ENCODE measurements around the gene ZDHHC12. TPM values are rescaled to one million over a fixed set of nuclear protein-coding genes. Genes with fewer than 3 reads are reported as not detected.

The ZDHHC12 gene
- total and polyA plus RNA-seq, 5 donors from 2014 or later: 25.1 to 59.8 (median 52.3) TPM

GRCh38 chr9:128729302-128729701, 5.4 kb upstream of the ZDHHC12 start:
- Histone ChIP-seq H3K36me3 (ENCODE audit: control insufficient read depth, insufficient read depth, low read length) (peaks cover 12% of the 10 kb centered on the region), H3K4me1 (ENCODE audit: control insufficient read depth, insufficient read depth, low read length, poor library complexity, severe bottlenecking) (peaks cover 14% of the 10 kb centered on the region), H3K27ac (ENCODE audit: insufficient read depth, low read length, poor library complexity, severe bottlenecking) (no peak overlapping the region), H3K4me3 (ENCODE audit: low read depth, low read length) (no peak overlapping the region), H3K27me3 (ENCODE audit: control insufficient read depth, insufficient read depth, low read length) (no peaks in the 10 kb centered on the region), H3K9me3 (ENCODE audit: control insufficient read depth in 2 of 2, low read length in 2 of 2) (no peaks in the 10 kb centered on the region)
- Mint-ChIP-seq H3K27me3 (no peaks in the 10 kb centered on the region), H3K4me1 (peaks cover 3 to 50% (median 13%) of the 10 kb centered on the region in 4 donors), H3K36me3 (peaks cover 3% of the 10 kb centered on the region), H3K27ac (peak overlapping the region in 2 of 3 donors; percentile 25 to 86), H3K9me3 (no peaks in the 10 kb centered on the region), H3K4me3 (no peak overlapping the region)
- DNase-seq (no peak), ATAC-seq (ENCODE audit: low read depth in 2 of 2) (no peak)

GRCh38 chr9:128728298-128728697, 4.4 kb upstream of the ZDHHC12 start:
- no peaks in the 10 kb centered on the region for H3K27me3 Mint-ChIP-seq
- Histone ChIP-seq H3K4me3 (ENCODE audit: low read depth, low read length) (no peak overlapping the region), H3K9me3 (ENCODE audit: control insufficient read depth in 2 of 2, low read length in 2 of 2) (no peaks in the 10 kb centered on the region), H3K27me3 (ENCODE audit: control insufficient read depth, insufficient read depth, low read length) (no peaks in the 10 kb centered on the region), H3K27ac (ENCODE audit: insufficient read depth, low read length, poor library complexity, severe bottlenecking) (no peak overlapping the region), H3K36me3 (ENCODE audit: control insufficient read depth, insufficient read depth, low read length) (peaks cover 9% of the 10 kb centered on the region), H3K4me1 (ENCODE audit: control insufficient read depth, insufficient read depth, low read length, poor library complexity, severe bottlenecking) (peaks cover 19% of the 10 kb centered on the region)
- H3K4me3 Mint-ChIP-seq: no peak overlapping the region
- DNase-seq (no peak), ATAC-seq (ENCODE audit: low read depth in 2 of 2) (no peak)
- H3K36me3 Mint-ChIP-seq: peaks cover 1% of the 10 kb centered on the region
- H3K9me3 Mint-ChIP-seq: no peaks in the 10 kb centered on the region
- peak overlapping the region in 2 of 3 donors; percentile 26 to 91 for H3K27ac Mint-ChIP-seq
- H3K4me1 Mint-ChIP-seq: peaks cover 3 to 58% (median 18%) of the 10 kb centered on the region in 4 donors

GRCh38 chr9:128727640-128728248, 3.8 kb upstream of the ZDHHC12 start:
- Histone ChIP-seq H3K9me3 (ENCODE audit: control insufficient read depth in 2 of 2, low read length in 2 of 2) (no peaks in the 10 kb centered on the region), H3K27me3 (ENCODE audit: control insufficient read depth, insufficient read depth, low read length) (no peaks in the 10 kb centered on the region), H3K4me3 (ENCODE audit: low read depth, low read length) (no peak overlapping the region), H3K4me1 (ENCODE audit: control insufficient read depth, insufficient read depth, low read length, poor library complexity, severe bottlenecking) (peaks cover 23% of the 10 kb centered on the region), H3K36me3 (ENCODE audit: control insufficient read depth, insufficient read depth, low read length) (peaks cover 3% of the 10 kb centered on the region), H3K27ac (ENCODE audit: insufficient read depth, low read length, poor library complexity, severe bottlenecking) (no peak overlapping the region)
- Mint-ChIP-seq H3K4me3 (peak overlapping the region in 2 of 4 donors; percentile 70 to 97), H3K27ac (peak overlapping the region in 2 of 3 donors; percentile 91 to 92), H3K9me3 (no peaks in the 10 kb centered on the region), H3K36me3 (no peaks in the 10 kb centered on the region), H3K27me3 (no peaks in the 10 kb centered on the region), H3K4me1 (peaks cover 3 to 63% (median 21%) of the 10 kb centered on the region in 4 donors)
- no peak for DNase-seq
- no peak for ATAC-seq (ENCODE audit: low read depth in 2 of 2)

GRCh38 chr9:128724744-128725211, 851 bp upstream of the ZDHHC12 start:
- Mint-ChIP-seq H3K4me3 (peak overlapping the region; percentile 92 to 97 (median 96)), H3K27me3 (no peaks in the 10 kb centered on the region), H3K36me3 (peaks cover 4% of the 10 kb centered on the region), H3K27ac (peak overlapping the region; percentile 92 to 97 (median 93)), H3K9me3 (no peaks in the 10 kb centered on the region), H3K4me1 (peaks cover 3 to 70% (median 21%) of the 10 kb centered on the region in 4 donors)
- H3K36me3 ChIP-seq (ENCODE audit: control insufficient read depth, insufficient read depth, low read length): peaks cover 5% of the 10 kb centered on the region
- DNase-seq (peak in 2 of 3 donors; percentile 36 to 53), ATAC-seq (ENCODE audit: low read depth in 2 of 2) (no peak)
- peaks cover 23% of the 10 kb centered on the region for H3K4me1 ChIP-seq (ENCODE audit: control insufficient read depth, insufficient read depth, low read length, poor library complexity, severe bottlenecking)
- H3K4me3 ChIP-seq (ENCODE audit: low read depth, low read length): peak overlapping the region; percentile 97
- H3K27me3 ChIP-seq (ENCODE audit: control insufficient read depth, insufficient read depth, low read length): no peaks in the 10 kb centered on the region
- no peaks in the 10 kb centered on the region for H3K9me3 ChIP-seq (ENCODE audit: control insufficient read depth in 2 of 2, low read length in 2 of 2)
- H3K27ac ChIP-seq (ENCODE audit: insufficient read depth, low read length, poor library complexity, severe bottlenecking): peak overlapping the region; percentile 79

- H3K4me1 ChIP-seq (ENCODE audit: control insufficient read depth, insufficient read depth, low read length, poor library complexity, severe bottlenecking): peaks cover 23% of the 10 kb centered on the region
- peaks cover 4% of the 10 kb centered on the region for H3K36me3 Mint-ChIP-seq
- ATAC-seq (ENCODE audit: low read depth in 2 of 2) (no peak), DNase-seq (no peak)
- H3K4me3 Mint-ChIP-seq: peak overlapping the region; percentile 92 to 97 (median 96)
- peaks cover 5% of the 10 kb centered on the region for H3K36me3 ChIP-seq (ENCODE audit: control insufficient read depth, insufficient read depth, low read length)
- no peaks in the 10 kb centered on the region for H3K9me3 ChIP-seq (ENCODE audit: control insufficient read depth in 2 of 2, low read length in 2 of 2)
- H3K27me3 ChIP-seq (ENCODE audit: control insufficient read depth, insufficient read depth, low read length): no peaks in the 10 kb centered on the region
- H3K9me3 Mint-ChIP-seq: no peaks in the 10 kb centered on the region
- H3K4me1 Mint-ChIP-seq: peaks cover 3 to 60% (median 19%) of the 10 kb centered on the region in 4 donors
- H3K4me3 ChIP-seq (ENCODE audit: low read depth, low read length): peak overlapping the region; percentile 77
- H3K27ac ChIP-seq (ENCODE audit: insufficient read depth, low read length, poor library complexity, severe bottlenecking): peak overlapping the region; percentile 79
- H3K27ac Mint-ChIP-seq: peak overlapping the region; percentile 88 to 93 (median 91)
- H3K27me3 Mint-ChIP-seq: no peaks in the 10 kb centered on the region
These were observed 518 bp downstream of the ZDHHC12 start for GRCh38 chr9:128723352-128723865.

GRCh38 chr9:128722380-128723351, 1.3 kb downstream of the ZDHHC12 start:
- DNase-seq (no peak), ATAC-seq (ENCODE audit: low read depth in 2 of 2) (no peak)
- Mint-ChIP-seq H3K4me3 (peak overlapping the region; percentile 92 to 97 (median 96)), H3K27ac (peak overlapping the region; percentile 52 to 93 (median 91)), H3K36me3 (peaks cover 4% of the 10 kb centered on the region), H3K9me3 (no peaks in the 10 kb centered on the region), H3K27me3 (no peaks in the 10 kb centered on the region), H3K4me1 (peaks cover 3 to 54% (median 19%) of the 10 kb centered on the region in 4 donors)
- no peaks in the 10 kb centered on the region for H3K27me3 ChIP-seq (ENCODE audit: control insufficient read depth, insufficient read depth, low read length)
- peaks cover 5% of the 10 kb centered on the region for H3K36me3 ChIP-seq (ENCODE audit: control insufficient read depth, insufficient read depth, low read length)
- no peaks in the 10 kb centered on the region for H3K9me3 ChIP-seq (ENCODE audit: control insufficient read depth in 2 of 2, low read length in 2 of 2)
- H3K4me1 ChIP-seq (ENCODE audit: control insufficient read depth, insufficient read depth, low read length, poor library complexity, severe bottlenecking): peaks cover 23% of the 10 kb centered on the region
- peak overlapping the region; percentile 77 for H3K4me3 ChIP-seq (ENCODE audit: low read depth, low read length)
- peak overlapping the region; percentile 79 for H3K27ac ChIP-seq (ENCODE audit: insufficient read depth, low read length, poor library complexity, severe bottlenecking)

- no peaks in the 10 kb centered on the region for H3K9me3 Mint-ChIP-seq
- H3K4me1 ChIP-seq (ENCODE audit: control insufficient read depth, insufficient read depth, low read length, poor library complexity, severe bottlenecking): peaks cover 23% of the 10 kb centered on the region
- H3K36me3 Mint-ChIP-seq: peaks cover 4% of the 10 kb centered on the region
- no peaks in the 10 kb centered on the region for H3K27me3 ChIP-seq (ENCODE audit: control insufficient read depth, insufficient read depth, low read length)
- H3K9me3 ChIP-seq (ENCODE audit: control insufficient read depth in 2 of 2, low read length in 2 of 2): no peaks in the 10 kb centered on the region
- no peaks in the 10 kb centered on the region for H3K27me3 Mint-ChIP-seq
- peak overlapping the region in 1 of 3 donors; percentile 44 for H3K27ac Mint-ChIP-seq
- peak overlapping the region in 1 of 4 donors; percentile 97 for H3K4me3 Mint-ChIP-seq
- H3K4me3 ChIP-seq (ENCODE audit: low read depth, low read length): no peak overlapping the region
- DNase-seq (no peak), ATAC-seq (ENCODE audit: low read depth in 2 of 2) (no peak)
- H3K4me1 Mint-ChIP-seq: peaks cover 3 to 45% (median 17%) of the 10 kb centered on the region in 4 donors
- H3K36me3 ChIP-seq (ENCODE audit: control insufficient read depth, insufficient read depth, low read length): peaks cover 5% of the 10 kb centered on the region
- H3K27ac ChIP-seq (ENCODE audit: insufficient read depth, low read length, poor library complexity, severe bottlenecking): no peak overlapping the region
These were observed 2.4 kb downstream of the ZDHHC12 start for GRCh38 chr9:128721487-128722010.

Data from CD4-positive, CD25-positive, alpha-beta regulatory T cell (primary cell).